Cardiac fibroblast (primary cell): ENCODE measurements around the gene KLRF2.

Experiments
- DNase-seq, 2 donors: peaks; one replicate each; pipeline versions ENCODE4 v3.0.0 to v3.0.0-alpha.2; 2010; ENCODE audit warnings: low read depth in 2 of 2
- H3K4me3 ChIP-seq, 2 donors: replicated peaks in 1 of 2; 1 replicate in 1 of 2; 2 replicates in 1 of 2; pipeline ENCODE4 v1.5.1; 2011; ENCODE audit warnings: low read depth in 2 of 2, low read length in 2 of 2, mild to moderate bottlenecking in 2 of 2, moderate library complexity in 1 of 2
- CTCF ChIP-seq: IDR thresholded peaks from one replicate; pipeline ENCODE4 v1.5.1; 2011; ENCODE audit warnings: low read depth, mild to moderate bottlenecking, low read length, inconsistent platforms

The KLRF2 gene

GRCh38 chr12:9941838-9942237 is 60.5 kb downstream of the KLRF2 start:
- TF ChIP-seq CTCF = no peak
- no peak overlapping the region for H3K4me3 ChIP-seq

GRCh38 chr12:9943240-9943639 is 62.0 kb downstream of the KLRF2 start:
- H3K4me3 ChIP-seq = no peak overlapping the region
- no peak for DNase-seq
- TF ChIP-seq CTCF = no peak

More at GRCh38 chr12:9941838-9942237, 60.5 kb downstream of the KLRF2 start:
- DNase-seq = no peak

GRCh38 chr12:9944391-9944790 is 63.1 kb downstream of the KLRF2 start:
- DNase-seq = no peak
- H3K4me3 ChIP-seq = no peak overlapping the region

More at GRCh38 chr12:9944391-9944790, 63.1 kb downstream of the KLRF2 start:
- TF ChIP-seq CTCF = no peak
